ENCODE results near the gene ZNF460. TPM values are rescaled to one million over a fixed set of nuclear protein-coding genes. Genes with fewer than 3 reads are reported as not detected.

Gene ZNF460
- polyA plus RNA-seq, 3 donors: 2.8 to 4.5 (median 3.5) TPM

GRCh38 chr19:57314146-57314545 is 33.9 kb downstream of the ZNF460 start:
- Histone ChIP-seq H3K4me2 (replicated peaks; ENCODE audit: extremely low read depth, low read length, poor library complexity, severe bottlenecking) (no peak overlapping the region), H3K9ac (ENCODE audit: insufficient read depth, low read length, poor library complexity, severe bottlenecking) (no peak overlapping the region), H3K36me3 (replicated peaks in 1 of 2; ENCODE audit: control insufficient read depth in 1 of 2, insufficient read depth in 2 of 2, low read length in 2 of 2) (no peaks in the 10 kb centered on the region), H3K4me3 (replicated peaks in 1 of 3; ENCODE audit: low read depth in 2 of 3, low read length in 3 of 3) (no peak overlapping the region), H2AFZ (ENCODE audit: insufficient read depth, low read depth, low read length, poor library complexity, severe bottlenecking) (no peak overlapping the region), H3K27me3 (ENCODE audit: control insufficient read depth in 2 of 2, insufficient read depth in 2 of 2, low read length in 2 of 2) (peaks cover 27 to 40% of the 10 kb centered on the region in 2 donors), H3K4me1 (ENCODE audit: control insufficient read depth in 1 of 2, insufficient read depth in 2 of 2, low read length in 2 of 2) (no peaks in the 10 kb centered on the region), H3K79me2 (ENCODE audit: insufficient read depth, low read length) (no peaks in the 10 kb centered on the region), H4K20me1 (ENCODE audit: insufficient read depth, low read length) (no peaks in the 10 kb centered on the region), H3K9me3 (replicated peaks in 1 of 2; ENCODE audit: control insufficient read depth in 1 of 2, insufficient read depth in 1 of 2, low read length in 2 of 2) (peaks cover 7 to 9% of the 10 kb centered on the region in 2 donors), H3K27ac (ENCODE audit: low read depth in 1 of 2, low read length in 2 of 2) (no peak overlapping the region)
- peaks cover 14 to 36% (median 25%) of the 10 kb centered on the region in 7 donors for H3K9me3 Mint-ChIP-seq
- WGBS (ENCODE audit: insufficient coverage): 67% methylated on average over 1 of the region's 4 CpGs
- peaks cover 29 to 57% (median 45%) of the 10 kb centered on the region in 3 donors for H3K27me3 Mint-ChIP-seq (ENCODE audit: low read depth in 3 of 3)
- peak overlapping the region in 1 of 2 donors; percentile 72 for H3K4me3 Mint-ChIP-seq
- intact Hi-C loops (cut with micrococcal nuclease): no loop called here
- H3K27ac Mint-ChIP-seq: no peak overlapping the region
- no peak for DNase-seq
- no peaks in the 10 kb centered on the region for H3K36me3 Mint-ChIP-seq
- H3K4me1 Mint-ChIP-seq: no peaks in the 10 kb centered on the region
- TF ChIP-seq CTCF (IDR thresholded peaks at IDR 0.05): no peak

DNA sequence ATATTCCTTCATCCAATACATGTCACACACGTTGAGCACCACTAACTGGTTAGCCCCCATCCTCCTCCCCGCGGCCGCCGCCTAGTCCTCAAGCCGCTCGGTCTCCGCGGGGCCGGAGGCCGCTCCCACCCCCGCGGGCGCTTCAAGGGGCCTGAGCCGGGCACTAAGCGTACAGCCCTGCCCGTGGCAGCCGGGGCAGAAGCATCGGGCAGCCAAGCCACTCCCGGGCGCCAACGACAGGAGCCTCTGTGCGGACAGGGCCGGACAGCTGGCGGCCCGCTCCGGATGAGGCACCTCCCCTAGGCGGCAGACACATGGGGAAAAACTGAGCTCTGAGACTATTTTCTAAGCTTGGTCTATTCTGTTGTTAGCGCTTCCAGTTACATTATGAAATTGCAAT is 37.2 kb downstream of the ZNF460 start:
- Mint-ChIP-seq H3K4me1 (peaks cover 22% of the 10 kb centered on the region), H3K9me3 (peaks cover 16 to 42% (median 26%) of the 10 kb centered on the region in 7 donors), H3K27ac (no peak overlapping the region), H3K36me3 (no peaks in the 10 kb centered on the region), H3K27me3 (ENCODE audit: low read depth in 3 of 3) (peaks cover 29 to 55% (median 43%) of the 10 kb centered on the region in 3 donors), H3K4me3 (no peak overlapping the region)
- H4K20me1 ChIP-seq (ENCODE audit: insufficient read depth, low read length): no peaks in the 10 kb centered on the region
- H3K9me3 ChIP-seq (replicated peaks in 1 of 2; ENCODE audit: control insufficient read depth in 1 of 2, insufficient read depth in 1 of 2, low read length in 2 of 2): peaks cover 7 to 9% of the 10 kb centered on the region in 2 donors
- 21% methylated on average over 25 of the region's 29 CpGs for WGBS (ENCODE audit: insufficient coverage)
- H3K36me3 ChIP-seq (replicated peaks in 1 of 2; ENCODE audit: control insufficient read depth in 1 of 2, insufficient read depth in 2 of 2, low read length in 2 of 2): no peaks in the 10 kb centered on the region
- peaks cover 15 to 16% of the 10 kb centered on the region in 2 donors for H3K4me1 ChIP-seq (ENCODE audit: control insufficient read depth in 1 of 2, insufficient read depth in 2 of 2, low read length in 2 of 2)
- H3K79me2 ChIP-seq (ENCODE audit: insufficient read depth, low read length): peaks cover 21% of the 10 kb centered on the region
- H3K9ac ChIP-seq (ENCODE audit: insufficient read depth, low read length, poor library complexity, severe bottlenecking): no peak overlapping the region
- no peak overlapping the region for H3K27ac ChIP-seq (ENCODE audit: low read depth in 1 of 2, low read length in 2 of 2)
- TF ChIP-seq CTCF (IDR thresholded peaks at IDR 0.05): no peak
- H2AFZ ChIP-seq (ENCODE audit: insufficient read depth, low read depth, low read length, poor library complexity, severe bottlenecking): peak overlapping the region; percentile 35
- no peak overlapping the region for H3K4me2 ChIP-seq (replicated peaks; ENCODE audit: extremely low read depth, low read length, poor library complexity, severe bottlenecking)
- H3K27me3 ChIP-seq (ENCODE audit: control insufficient read depth in 2 of 2, insufficient read depth in 2 of 2, low read length in 2 of 2): peaks cover 27 to 40% of the 10 kb centered on the region in 2 donors
- DNase-seq: no peak
- no peak overlapping the region for H3K4me3 ChIP-seq (replicated peaks in 1 of 3; ENCODE audit: low read depth in 2 of 3, low read length in 3 of 3)
- intact Hi-C loops (cut with micrococcal nuclease): loop anchor here in 1 of 2 donors (5.0 kb wide), 1 partner anchor 35 kb away; the partner anchor contains the start of gene ZNF460
